SH-SY5Y (cell line): ENCODE results near the gene SPATS2L.

Experiments used
- GATA2 ChIP-seq: IDR thresholded peaks from 2 replicates; pipeline ENCODE4 v1.6.1; 2011; ENCODE audit warnings: mild to moderate bottlenecking, low read depth, low read length
- GATA3 ChIP-seq: IDR thresholded peaks from 2 replicates; pipeline ENCODE4 v1.6.1; 2011; ENCODE audit warnings: low read depth, mild to moderate bottlenecking, low read length, moderate library complexity

DNA sequence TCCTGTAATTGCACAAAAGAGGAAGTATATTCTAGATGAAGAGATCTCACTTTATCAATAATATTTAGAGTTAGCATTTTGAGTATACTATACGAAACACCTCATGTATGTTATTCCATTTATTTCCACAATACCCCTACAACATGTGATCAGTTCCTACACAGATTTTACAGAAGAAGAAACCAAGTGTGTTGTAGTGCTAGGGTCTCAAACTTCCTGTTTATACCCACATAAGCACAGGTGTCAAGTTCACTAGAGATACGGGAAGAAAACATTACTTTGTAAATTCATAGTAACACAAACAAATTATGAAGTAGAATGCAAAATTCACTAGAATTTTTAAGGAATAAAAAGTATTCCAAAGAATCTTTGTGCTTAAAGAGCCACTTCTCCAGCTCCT is 157.0 kb downstream of the SPATS2L start:
- no peak for TF ChIP-seq GATA2
- no peak for TF ChIP-seq GATA3
